GM18498 (cell line): Measurements from ENCODE around the gene ABR.
"Not testable (repeated sequence)": the region's sequence is repeated elsewhere in the genome, so short reads cannot be mapped to it uniquely, and the experiment has no call there.

Experiments used
- ATAC-seq: cut with Tn5 transposase; IDR thresholded peaks from one replicate; pipeline ENCODE4 v1.9.1; 2021; ENCODE audit warnings: mild to moderate bottlenecking, moderate library complexity; ENCODE audit not compliant: unreplicated experiment

The ABR gene

GRCh38 chr17:973053-973452, 206.7 kb downstream of the ABR start:
- ATAC-seq = no peak

- not testable (repeated sequence) for ATAC-seq
These were observed 207.9 kb downstream of the ABR start for GRCh38 chr17:971861-972260.

- ATAC-seq = no peak
These were observed 209.4 kb downstream of the ABR start for GRCh38 chr17:970364-970763.

- no peak for ATAC-seq
These were observed 209.9 kb downstream of the ABR start for GRCh38 chr17:969811-970355.

- no peak for ATAC-seq
These were observed 210.7 kb downstream of the ABR start for GRCh38 chr17:968812-969730.

GRCh38 chr17:967122-967521, 212.7 kb downstream of the ABR start:
- ATAC-seq = no peak

GRCh38 chr17:965311-965989, 214.3 kb downstream of the ABR start:
- ATAC-seq = no peak

- ATAC-seq = no peak
These were observed 214.9 kb downstream of the ABR start for GRCh38 chr17:964876-965275.

- ATAC-seq = no peak
These were observed 217.1 kb downstream of the ABR start for GRCh38 chr17:962670-963069.

GRCh38 chr17:962166-962565, 217.6 kb downstream of the ABR start:
- ATAC-seq = no peak

GRCh38 chr17:958712-959451, 220.9 kb downstream of the ABR start:
- ATAC-seq = no peak

GRCh38 chr17:957856-958421, 221.8 kb downstream of the ABR start:
- ATAC-seq = no peak

GRCh38 chr17:956905-957304, 222.9 kb downstream of the ABR start:
- ATAC-seq = no peak

GRCh38 chr17:954431-955164, 225.2 kb downstream of the ABR start:
- ATAC-seq = no peak

GRCh38 chr17:953767-954166, 226.0 kb downstream of the ABR start:
- ATAC-seq = no peak
